NCI-H128 (cell line): ENCODE measurements around the gene WDPCP.
"Not testable (repeated sequence)": the region's sequence is repeated elsewhere in the genome, so short reads cannot be mapped to it uniquely, and the experiment has no call there.

Experiments used
- DNase-seq: peaks from one replicate; lab custom pipeline; 2025; ENCODE audit not compliant: unreplicated experiment; lab: John Stamatoyannopoulos, UW

The WDPCP gene

GRCh38 chr2:63378589-63378988 lies 209.7 kb downstream of the WDPCP start:
- no peak for DNase-seq

- no peak for DNase-seq
Observed at GRCh38 chr2:63374341-63374740, 213.9 kb downstream of the WDPCP start.

- DNase-seq = no peak
Observed at GRCh38 chr2:63372549-63372948, 215.7 kb downstream of the WDPCP start.

- DNase-seq = no peak
Observed at GRCh38 chr2:63369146-63369545, 219.1 kb downstream of the WDPCP start.

GRCh38 chr2:63364866-63365265 lies 223.4 kb downstream of the WDPCP start:
- DNase-seq = peak; percentile 49

GRCh38 chr2:63357722-63358121 lies 230.6 kb downstream of the WDPCP start:
- not testable (repeated sequence) for DNase-seq

- DNase-seq = no peak
Observed at GRCh38 chr2:63347361-63347760, 240.9 kb downstream of the WDPCP start.

- DNase-seq = no peak
Observed at GRCh38 chr2:63346411-63346810, 241.9 kb downstream of the WDPCP start.

GRCh38 chr2:63345285-63345633 lies 243.0 kb downstream of the WDPCP start:
- no peak for DNase-seq

GRCh38 chr2:63344575-63345284 lies 243.5 kb downstream of the WDPCP start:
- DNase-seq = no peak

- no peak for DNase-seq
Observed at GRCh38 chr2:63343397-63344109, 244.7 kb downstream of the WDPCP start.

GRCh38 chr2:63340443-63340842 lies 247.8 kb downstream of the WDPCP start:
- no peak for DNase-seq

GRCh38 chr2:63334910-63335309 lies 253.4 kb downstream of the WDPCP start:
- no peak for DNase-seq

- DNase-seq = no peak
Observed at GRCh38 chr2:63326473-63326872, 261.8 kb downstream of the WDPCP start.

- not testable (repeated sequence) for DNase-seq
Observed at GRCh38 chr2:63323662-63324061, 264.6 kb downstream of the WDPCP start.

- DNase-seq = not testable (repeated sequence)
Observed at GRCh38 chr2:63321973-63322372, 266.3 kb downstream of the WDPCP start.

- no peak for DNase-seq
Observed at GRCh38 chr2:63320669-63321068, 267.6 kb downstream of the WDPCP start.

GRCh38 chr2:63310614-63311013 lies 277.7 kb downstream of the WDPCP start:
- DNase-seq = no peak

GRCh38 chr2:63301481-63301880 lies 286.8 kb downstream of the WDPCP start:
- DNase-seq = no peak

- DNase-seq = no peak
Observed at GRCh38 chr2:63300835-63301234, 287.4 kb downstream of the WDPCP start.

GRCh38 chr2:63287956-63288355 lies 300.3 kb downstream of the WDPCP start:
- DNase-seq = no peak

GRCh38 chr2:63286520-63286919 lies 301.8 kb downstream of the WDPCP start:
- DNase-seq = not testable (repeated sequence)

GRCh38 chr2:63283273-63283672 lies 305.0 kb downstream of the WDPCP start:
- DNase-seq = no peak
